NCI-H187 treated with DMSO at 0.1 percent for 48 hours (cell line): ENCODE results near the gene TMEM179B.
"Not testable (repeated sequence)": the region's sequence is repeated elsewhere in the genome, so short reads cannot be mapped to it uniquely, and the experiment has no call there.

Experiments
- DNase-seq: peaks from one replicate; lab custom pipeline; 2025; lab: John Stamatoyannopoulos, UW

Gene TMEM179B

GRCh38 chr11:62787005-62787759 lies at the start of gene TMEM179B:
TSS of gene TMEM179B (plus strand) at chr11:62787402. CDS start at chr11:62787432, 30 bp downstream.
- peak; percentile 62 for DNase-seq

- no peak for DNase-seq
Measured at GRCh38 chr11:62747475-62748160, 39.6 kb upstream of the TMEM179B start.

DNA sequence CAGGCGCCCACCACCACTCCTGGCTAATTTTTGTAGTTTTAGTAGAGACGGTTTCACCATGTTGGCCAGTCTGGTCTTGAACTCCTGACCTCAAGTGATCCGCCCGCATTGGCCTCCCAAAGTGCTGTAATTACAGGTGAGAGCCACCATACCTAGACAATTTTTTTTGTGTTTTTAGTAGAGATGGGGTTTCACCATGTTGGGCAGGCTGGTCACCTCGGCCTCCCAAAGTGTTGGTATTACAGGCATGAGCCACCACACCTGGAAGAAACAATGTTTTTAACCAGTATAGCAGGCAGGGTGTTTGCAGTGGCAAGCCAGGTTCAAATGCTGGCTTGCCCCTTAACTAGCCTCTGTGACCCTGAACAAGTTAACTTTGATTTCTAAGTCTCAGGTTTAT lies 37.3 kb upstream of the TMEM179B start:
- not testable (repeated sequence) for DNase-seq

- no peak for DNase-seq
Measured at GRCh38 chr11:62752177-62752785, 34.9 kb upstream of the TMEM179B start.

GRCh38 chr11:62752994-62753735 lies 34.0 kb upstream of the TMEM179B start:
- no peak for DNase-seq

DNA sequence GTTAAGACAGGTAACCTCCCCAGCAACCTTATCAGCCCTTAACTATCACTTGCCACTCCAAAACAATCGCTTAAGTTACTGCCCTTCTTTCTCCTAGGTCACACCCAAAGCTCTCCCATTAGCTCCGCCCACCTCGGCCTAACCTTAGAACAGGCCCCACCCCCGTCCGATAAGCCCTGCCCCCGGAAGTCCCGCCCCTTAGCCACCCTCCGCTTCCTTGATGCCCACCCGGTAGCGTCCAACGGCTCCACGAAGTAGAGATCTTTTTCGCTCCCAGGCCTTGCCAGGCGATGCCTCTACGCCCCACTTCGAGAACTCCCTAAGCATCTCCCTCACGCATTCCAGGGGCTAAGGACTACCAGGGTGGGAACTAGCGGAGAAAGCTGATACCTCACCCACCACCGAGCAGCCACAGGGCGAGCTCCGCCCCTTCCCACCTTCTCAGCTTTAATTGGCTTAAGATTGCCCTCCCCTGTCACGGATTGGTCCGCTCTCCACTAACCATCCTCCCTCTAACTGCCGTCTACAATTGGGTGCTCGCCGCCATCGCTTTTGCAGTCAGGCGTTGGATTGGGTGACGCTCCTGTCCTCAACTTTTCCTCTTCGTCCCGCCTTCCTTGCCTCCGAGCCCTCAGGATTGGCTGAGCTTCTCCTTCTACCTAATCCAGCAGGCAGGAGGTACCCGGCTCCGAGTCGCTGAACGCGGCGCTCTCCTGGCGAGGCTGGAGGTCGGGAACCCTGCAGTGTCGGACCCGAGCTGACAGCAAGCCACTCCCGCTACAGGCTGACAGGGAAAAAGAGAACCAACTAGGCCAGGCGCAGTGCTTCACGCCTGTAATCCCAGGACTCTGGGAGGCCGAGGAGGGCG lies 33.2 kb upstream of the TMEM179B start, which contains the start of gene ZBTB3:
Gene ZBTB3, minus strand, starts transcription at position 425 of the 868 bp plus-strand sequence. CDS start 496 bp downstream, outside the sequence.
- DNase-seq: peak; percentile 100

DNA sequence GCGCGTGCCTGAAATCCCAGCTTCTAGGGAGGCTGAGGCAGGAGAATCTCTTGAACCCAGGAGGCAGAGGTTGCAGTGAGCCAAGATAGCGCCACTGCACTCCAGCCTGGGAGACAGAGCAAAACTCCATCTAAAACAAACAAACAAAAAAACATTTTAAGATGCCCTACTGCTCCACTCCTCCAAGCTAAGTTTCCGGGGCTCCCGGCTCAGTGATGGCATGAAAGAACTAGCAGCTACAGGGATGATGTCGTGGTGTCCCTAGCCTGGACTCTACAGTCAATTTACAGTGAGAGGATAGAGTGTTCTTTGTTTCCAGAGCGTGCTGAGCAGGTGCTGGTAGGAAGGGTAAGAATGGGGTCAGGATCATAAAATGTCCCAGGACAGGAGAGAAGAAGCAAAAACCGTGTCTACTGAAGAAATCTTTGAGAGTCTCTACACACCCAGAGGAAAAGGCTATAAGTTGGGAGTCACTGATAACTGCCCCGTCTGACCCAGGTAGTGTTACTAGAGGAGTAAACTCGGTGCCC lies 32.1 kb upstream of the TMEM179B start:
- no peak for DNase-seq

DNA sequence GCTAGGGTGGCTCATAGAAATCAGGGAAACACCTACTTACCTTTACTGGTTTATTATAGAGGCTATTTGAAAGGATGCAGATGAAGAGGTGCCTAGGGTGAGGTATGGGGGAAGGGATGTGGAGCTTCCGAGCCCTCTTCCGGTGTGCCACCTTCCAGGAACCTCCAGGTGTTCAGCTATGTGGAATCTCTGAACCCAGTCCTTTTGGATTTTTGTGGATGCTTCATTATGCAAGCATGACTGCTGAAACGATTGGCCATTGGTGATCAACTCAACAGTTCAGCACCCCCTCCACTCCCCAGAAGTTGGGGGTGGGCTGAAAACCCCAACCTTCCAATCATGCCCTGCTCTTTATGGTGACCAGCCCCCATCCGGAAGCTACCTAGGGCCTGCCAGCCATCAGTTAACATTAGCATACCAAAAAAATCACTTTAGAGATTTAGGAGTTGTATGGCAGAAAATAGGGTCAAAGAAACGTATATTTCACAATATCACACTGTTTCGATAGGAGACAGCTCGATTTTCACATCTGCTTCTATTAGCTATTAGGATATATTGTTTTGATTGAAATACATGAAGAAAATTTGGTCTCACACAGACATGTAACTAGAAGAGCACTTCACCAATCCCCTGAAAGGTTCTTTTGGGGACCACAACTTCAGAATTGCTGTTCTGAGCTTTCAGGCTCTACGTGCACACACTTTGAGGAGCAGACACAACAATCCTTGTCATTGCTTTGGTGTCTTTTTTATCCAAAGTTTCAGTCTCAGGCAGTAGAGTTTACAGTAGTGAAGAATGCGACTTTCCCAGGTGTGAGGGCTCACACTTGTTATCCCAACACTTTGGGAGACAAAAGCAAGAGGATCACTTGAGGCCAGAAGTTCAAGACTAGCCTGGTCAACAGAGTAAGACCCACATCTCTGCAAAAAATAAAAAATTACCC lies 29.1 kb upstream of the TMEM179B start:
- no peak for DNase-seq

GRCh38 chr11:62760867-62761227 lies 26.4 kb upstream of the TMEM179B start:
- DNase-seq: not testable (repeated sequence)

GRCh38 chr11:62770778-62771143 lies 16.4 kb upstream of the TMEM179B start:
- no peak for DNase-seq

DNA sequence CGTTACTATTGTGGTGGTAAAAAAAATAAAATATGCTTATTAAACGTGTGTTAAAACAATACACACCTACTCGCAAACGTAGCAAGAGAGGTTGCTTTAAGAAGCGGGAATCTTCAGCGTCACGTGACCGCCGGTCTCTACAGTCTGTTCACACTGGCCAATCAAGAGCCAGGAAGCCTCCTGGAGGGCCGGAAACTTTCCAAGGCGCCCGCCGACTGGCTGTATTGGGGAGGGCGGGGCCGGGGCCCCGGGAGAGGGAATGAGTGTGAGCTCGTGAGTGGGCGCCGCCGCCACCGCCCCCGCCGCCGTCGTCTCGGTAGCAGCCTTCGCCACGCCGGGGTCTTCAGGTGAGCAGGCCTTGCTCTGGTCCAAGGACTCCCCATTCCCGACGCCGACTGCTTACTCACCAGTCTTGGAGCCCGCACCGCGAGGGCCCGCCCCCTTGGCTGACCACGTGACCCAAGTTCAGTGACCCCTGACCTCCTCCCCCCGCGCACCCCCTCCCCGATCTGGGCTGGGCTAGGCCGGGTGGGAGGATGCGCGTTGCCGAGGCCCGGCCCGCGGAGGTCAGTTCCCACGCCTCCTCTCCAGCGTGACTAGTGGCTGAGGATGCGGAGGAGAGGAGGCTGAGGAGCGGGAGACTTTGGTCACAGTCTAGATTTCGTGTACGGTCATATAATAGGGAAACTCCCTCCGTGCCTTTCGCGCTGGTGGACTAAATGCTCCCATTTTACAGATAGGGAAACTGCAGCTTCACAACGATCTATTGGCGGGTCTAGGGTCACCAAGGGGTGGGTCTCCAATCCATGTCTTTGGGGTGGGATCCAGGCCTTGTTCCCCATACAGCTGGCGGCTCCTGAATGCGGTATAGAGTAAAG lies 15.8 kb upstream of the TMEM179B start, which contains the start of gene TAF6L:
Gene TAF6L, plus strand, starts transcription at position 253 of the 878 bp plus-strand sequence. CDS start 4,388 bp downstream, outside the sequence.
- DNase-seq: peak; percentile 93

GRCh38 chr11:62774407-62774806 lies 12.8 kb upstream of the TMEM179B start:
- DNase-seq: no peak

GRCh38 chr11:62775646-62776045 lies 11.6 kb upstream of the TMEM179B start:
- DNase-seq: no peak

GRCh38 chr11:62777389-62777788 lies 9.8 kb upstream of the TMEM179B start:
- DNase-seq: no peak

- DNase-seq: no peak
Measured at GRCh38 chr11:62778441-62778840, 8.8 kb upstream of the TMEM179B start.

DNA sequence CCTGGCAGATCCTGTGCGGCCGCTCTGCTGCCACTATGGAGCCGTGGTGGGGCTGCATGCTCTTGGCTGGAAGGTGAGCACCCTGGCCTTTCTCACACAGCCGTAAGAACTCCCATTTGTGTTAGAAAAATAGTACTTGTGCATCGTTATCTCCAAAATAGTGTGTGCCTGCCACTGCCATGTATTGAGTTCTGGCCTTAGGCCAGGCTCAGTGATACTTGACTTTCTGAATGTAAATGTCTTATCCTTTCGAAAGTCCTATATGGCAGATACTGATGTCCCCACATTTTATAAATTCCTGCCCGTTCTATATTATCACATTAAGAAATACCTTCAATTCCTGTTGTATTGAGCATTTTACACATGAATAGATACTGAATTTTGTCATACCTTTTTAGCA lies 4.4 kb upstream of the TMEM179B start:
- no peak for DNase-seq

DNA sequence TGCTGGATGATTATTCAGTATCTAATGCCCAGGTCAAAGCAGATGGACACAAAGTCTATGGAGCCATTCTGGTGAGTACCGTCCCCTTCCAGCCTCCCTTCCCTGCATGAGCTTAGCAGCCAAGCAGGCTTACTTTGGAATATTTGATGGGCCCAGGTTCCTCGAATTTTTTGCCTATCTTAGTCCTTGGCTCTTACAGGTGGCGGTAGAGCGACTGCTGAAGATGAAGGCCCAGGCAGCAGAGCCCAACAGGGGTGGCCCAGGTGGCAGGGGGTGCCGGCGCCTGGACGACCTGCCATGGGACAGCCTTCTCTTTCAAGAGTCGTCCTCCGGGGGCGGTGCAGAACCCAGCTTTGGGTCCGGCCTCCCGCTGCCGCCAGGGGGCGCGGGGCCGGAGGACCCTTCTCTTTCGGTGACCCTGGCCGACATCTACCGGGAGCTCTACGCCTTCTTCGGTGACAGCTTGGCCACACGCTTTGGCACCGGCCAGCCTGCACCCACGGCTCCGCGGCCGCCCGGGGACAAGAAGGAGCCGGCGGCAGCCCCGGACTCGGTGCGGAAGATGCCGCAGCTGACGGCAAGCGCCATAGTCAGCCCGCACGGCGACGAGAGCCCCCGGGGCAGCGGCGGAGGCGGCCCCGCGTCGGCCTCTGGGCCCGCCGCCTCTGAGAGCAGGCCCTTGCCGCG lies 741 bp upstream of the TMEM179B start:
- no peak for DNase-seq

DNA sequence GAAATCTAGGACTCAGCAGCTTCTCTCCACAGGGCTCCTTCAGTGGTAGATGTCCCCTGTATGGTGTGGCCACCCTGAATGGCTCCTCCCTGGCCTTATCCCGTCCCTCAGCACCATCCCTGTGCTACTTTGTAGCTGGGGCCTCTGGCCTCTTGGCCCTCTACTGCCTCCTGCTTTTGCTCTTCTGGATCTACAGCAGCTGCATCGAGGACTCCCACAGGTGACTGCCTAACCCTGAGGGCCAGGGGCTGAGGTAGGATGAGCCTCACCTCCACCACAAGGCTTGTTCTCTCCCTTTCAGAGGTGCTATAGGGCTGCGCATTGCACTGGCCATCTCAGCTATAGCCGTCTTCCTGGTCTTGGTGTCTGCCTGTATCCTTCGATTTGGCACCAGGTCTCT lies 1.8 kb downstream of the TMEM179B start:
- no peak for DNase-seq
